Activated naive CD8-positive, alpha-beta T cell treated with anti-CD3 and anti-CD28 coated beads, Interleukin-2, amount 50 U/mL, for 16 hours (primary cell): ENCODE data around the gene SHE.
A peak's percentile ranks its signal among the peaks of the same experiment; 100 is the strongest.

Experiments used
- DNase-seq: peaks from one replicate; pipeline ENCODE4 v3.0.0-alpha.2; 2020; ENCODE audit warnings: low read depth, low spot score

Gene SHE

GRCh38 chr1:154479764-154480421, 22.3 kb downstream of the SHE start:
- DNase-seq: peak; percentile 22

- no peak for DNase-seq
Measured at GRCh38 chr1:154478639-154479038, 23.6 kb downstream of the SHE start.

GRCh38 chr1:154478013-154478412, 24.2 kb downstream of the SHE start:
- no peak for DNase-seq

GRCh38 chr1:154476791-154477190, 25.4 kb downstream of the SHE start:
- no peak for DNase-seq

GRCh38 chr1:154474802-154475201, 27.4 kb downstream of the SHE start:
- no peak for DNase-seq

GRCh38 chr1:154471304-154471703, 30.9 kb downstream of the SHE start:
- no peak for DNase-seq

- no peak for DNase-seq
Measured at GRCh38 chr1:154469844-154470560, 32.2 kb downstream of the SHE start.

GRCh38 chr1:154468535-154469250, 33.5 kb downstream of the SHE start:
- no peak for DNase-seq

GRCh38 chr1:154467434-154468102, 34.6 kb downstream of the SHE start:
- no peak for DNase-seq

GRCh38 chr1:154466921-154467417, 35.2 kb downstream of the SHE start:
- no peak for DNase-seq

GRCh38 chr1:154466206-154466605, 36.0 kb downstream of the SHE start:
- DNase-seq: no peak

- DNase-seq: no peak
Measured at GRCh38 chr1:154465621-154466195, 36.5 kb downstream of the SHE start.

- DNase-seq: no peak
Measured at GRCh38 chr1:154463512-154463990, 38.7 kb downstream of the SHE start.

- no peak for DNase-seq
Measured at GRCh38 chr1:154460695-154461260, 41.4 kb downstream of the SHE start.

GRCh38 chr1:154459080-154459479, 43.1 kb downstream of the SHE start:
- DNase-seq: no peak

GRCh38 chr1:154456631-154457030, 45.6 kb downstream of the SHE start:
- DNase-seq: no peak

- DNase-seq: no peak
Measured at GRCh38 chr1:154454386-154455120, 47.7 kb downstream of the SHE start.

- DNase-seq: no peak
Measured at GRCh38 chr1:154453574-154454352, 48.4 kb downstream of the SHE start.

- DNase-seq: no peak
Measured at GRCh38 chr1:154453161-154453560, 49.1 kb downstream of the SHE start.
